SK-N-SH (cell line): Measurements from ENCODE around the gene SERPINH1. TPM values are rescaled to one million over a fixed set of nuclear protein-coding genes. Genes with fewer than 3 reads are reported as not detected.

Experiments used
- CTCF ChIA-PET: fragments of 300-600, 350-600 bp; formaldehyde crosslinking; extraction: SDS; loops from one replicate; lab custom pipeline; 2021; lab: Yijun Ruan, JAX
- POLR2A ChIA-PET: fragments of 350-600 bp; sonication (Branson Sonifier 250); formaldehyde crosslinking; extraction: SDS; loops from one replicate; lab custom pipeline; 2020; ENCODE audit warnings: antibody characterized with exemption, inconsistent platforms; lab: Yijun Ruan, JAX
- DNase-seq: peaks from one replicate; pipeline ENCODE4 v3.0.0; 2012
- H2AFZ ChIP-seq: fragments of 200-600 bp; sonication (generic); 2 replicates; pipeline ENCODE4 v1.8.1; 2016; ENCODE audit warnings: antibody characterized with exemption, mild to moderate bottlenecking, low read depth
- H3F3A ChIP-seq: fragments of 200-600 bp; sonication (generic); replicated peaks from 2 replicates; pipeline ENCODE3; 2016; ENCODE audit warnings: antibody characterized with exemption, mild to moderate bottlenecking; ENCODE audit not compliant: insufficient read depth
- H3K27ac ChIP-seq, 2 experiments: fragments of 200-500 bp in 1 of 2; fragments of 200-600 bp in 1 of 2; sonication (Bioruptor generic) in 1 of 2; sonication (generic), shearing (Covaris generic) in 1 of 2; 2 replicates each; pipeline versions ENCODE4 v1.5.1 to v1.6.1; 2014 to 2016; ENCODE audit warnings: low read depth in 2 of 2, inconsistent platforms in 1 of 2, low read length in 1 of 2, mild to moderate bottlenecking in 1 of 2, mixed read lengths in 1 of 2
- H3K27me3 ChIP-seq: fragments of 200-600 bp; sonication (generic), shearing (Covaris generic); 2 replicates; pipeline ENCODE4 v1.6.1; 2016; ENCODE audit warnings: mixed run types; ENCODE audit not compliant: insufficient read depth
- H3K36me3 ChIP-seq, 2 experiments: fragments of 200-500 bp in 1 of 2; fragments of 200-600 bp in 1 of 2; sonication (Bioruptor generic) in 1 of 2; sonication (generic) in 1 of 2; replicated peaks in 1 of 2; 2 replicates each; pipeline versions ENCODE3 to v1.5.1; 2014 to 2016; ENCODE audit warnings: low read length in 1 of 2, mild to moderate bottlenecking in 1 of 2; ENCODE audit not compliant: insufficient read depth in 2 of 2, control insufficient read depth in 1 of 2
- H3K4me1 ChIP-seq, 2 experiments: fragments of 200-500 bp in 1 of 2; fragments of 200-600 bp in 1 of 2; sonication (Bioruptor generic) in 1 of 2; sonication (generic), shearing (Covaris generic) in 1 of 2; 2 replicates each; pipeline versions ENCODE4 v1.5.1 to v1.6.1; 2014 to 2016; ENCODE audit warnings: low read depth in 1 of 2, low read length in 1 of 2, mixed run types in 1 of 2; ENCODE audit not compliant: insufficient read depth in 2 of 2, control insufficient read depth in 1 of 2
- H3K4me2 ChIP-seq: fragments of 200-600 bp; sonication (generic), shearing (Covaris generic); 2 replicates; pipeline ENCODE4 v1.6.1; 2017; ENCODE audit warnings: mixed run types
- H3K4me3 ChIP-seq, 2 experiments: fragments of 200-500 bp in 1 of 2; fragments of 200-600 bp in 1 of 2; sonication (Bioruptor generic) in 1 of 2; sonication (generic), shearing (Covaris generic) in 1 of 2; 2 replicates each; pipeline versions ENCODE4 v1.5.1 to v1.8.1; 2014 to 2016; ENCODE audit warnings: low read depth in 2 of 2, inconsistent platforms in 1 of 2, low read length in 1 of 2, mild to moderate bottlenecking in 1 of 2, mixed read lengths in 1 of 2, moderate library complexity in 1 of 2
- H3K79me2 ChIP-seq: fragments of 200-600 bp; sonication (generic); 2 replicates; pipeline ENCODE4 v1.8.1; 2017; ENCODE audit warnings: mild to moderate bottlenecking; ENCODE audit not compliant: insufficient read depth
- H3K9ac ChIP-seq: fragments of 200-600 bp; sonication (generic); 2 replicates; pipeline ENCODE4 v1.6.1; 2017; ENCODE audit warnings: mixed run types
- H3K9me2 ChIP-seq: fragments of 200-600 bp; sonication (generic); 2 replicates; pipeline ENCODE4 v1.6.1; 2017; ENCODE audit warnings: mixed run types
- H3K9me3 ChIP-seq: fragments of 200-600 bp; sonication (generic); 2 replicates; pipeline ENCODE4 v1.6.1; 2017; ENCODE audit warnings: mixed run types, mild to moderate bottlenecking, moderate library complexity
- H4K20me1 ChIP-seq: fragments of 200-600 bp; sonication (generic); 2 replicates; pipeline ENCODE4 v1.6.1; 2017; ENCODE audit warnings: mild to moderate bottlenecking, mixed run types; ENCODE audit not compliant: insufficient read depth
- CTCF ChIP-seq: fragments of 200-600 bp; sonication (generic); IDR thresholded peaks from 2 replicates; pipeline ENCODE4 v1.6.1; 2017; ENCODE audit warnings: antibody characterized with exemption, mild to moderate bottlenecking, moderate library complexity
- ELF1 ChIP-seq: IDR thresholded peaks from 2 replicates; pipeline ENCODE4 v1.4.0; 2012
- EP300 ChIP-seq, 2 experiments: IDR thresholded peaks; 2 replicates each; pipeline versions ENCODE4 v1.4.0 to v1.6.1; 2012; ENCODE audit warnings: borderline replicate concordance in 1 of 2, low read depth in 1 of 2, low read length in 1 of 2
- EZH2phosphoT487 ChIP-seq: fragments of 200-600 bp; sonication (generic); IDR thresholded peaks from 2 replicates; pipeline ENCODE4 v1.6.1; 2017; ENCODE audit warnings: low read depth, mixed run types, mild to moderate bottlenecking, antibody characterized with exemption, moderate library complexity, borderline replicate concordance
- FOSL2 ChIP-seq: IDR thresholded peaks from 2 replicates; pipeline ENCODE4 v1.4.0; 2012; ENCODE audit warnings: low read depth, mild to moderate bottlenecking, moderate library complexity, borderline replicate concordance
- FOXJ3 ChIP-seq: sonication (generic); formaldehyde crosslinking; IDR thresholded peaks from 2 replicates; pipeline ENCODE4 v1.5.1; 2020; ENCODE audit warnings: mild to moderate bottlenecking, missing genetic modification reagents
- GATA2 ChIP-seq: sonication (generic); formaldehyde crosslinking; IDR thresholded peaks from 2 replicates; pipeline ENCODE4 v1.5.0; 2020; ENCODE audit warnings: mild to moderate bottlenecking, missing genetic modification reagents
- MEF2A ChIP-seq: IDR thresholded peaks from 2 replicates; pipeline ENCODE4 v1.4.0; 2012; ENCODE audit warnings: low read depth, borderline replicate concordance
- NRF1 ChIP-seq: IDR thresholded peaks from 2 replicates; pipeline ENCODE4 v1.6.1; 2012; ENCODE audit warnings: low read depth, mild to moderate bottlenecking, low read length
- RCOR1 ChIP-seq: fragments of 150-350 bp; IDR thresholded peaks from 2 replicates; pipeline ENCODE4 v1.6.1; 2017; ENCODE audit warnings: antibody characterized with exemption, low read length
- TAF1 ChIP-seq: IDR thresholded peaks from 2 replicates; pipeline ENCODE4 v1.6.1; 2012; ENCODE audit warnings: low read depth, mild to moderate bottlenecking, low read length, moderate library complexity, borderline replicate concordance
- TCF12 ChIP-seq: IDR thresholded peaks from 2 replicates; pipeline ENCODE4 v1.4.0; 2012
- TEAD4 ChIP-seq: IDR thresholded peaks from 2 replicates; pipeline ENCODE4 v1.4.0; 2012; ENCODE audit warnings: mild to moderate bottlenecking, borderline replicate concordance; ENCODE audit not compliant: insufficient read depth
- WGBS: methylation state at CpG from one replicate; pipeline ENCODE4 v1.1.6; 2017; ENCODE audit warnings: low lambda C conversion rate; 5-methylcytosine and 5-hydroxymethylcytosine counted together
- polyA plus RNA-seq, 3 experiments: library from polyadenylated mRNA; depleted of rRNA; stranded (reverse); fragments of >200 nt; gene quantifications; 2 replicates each; pipeline ENCODE4 v1.2.3, GENCODE V29; 2012

The SERPINH1 gene
- polyA plus RNA-seq, 1 of the 3 experiments (the other 2 are of a cell fraction), result 293 TPM

GRCh38 chr11:75579841-75580240 lies 17.8 kb downstream of the SERPINH1 start:
- CTCF ChIA-PET, result no interaction called here
- 78% methylated on average over 1 of the region's 1 CpG for WGBS
- TF ChIP-seq NRF1 (no peak), TEAD4 (no peak), FOXJ3 (no peak), TCF12 (no peak), TAF1 (no peak), RCOR1 (no peak)

DNA sequence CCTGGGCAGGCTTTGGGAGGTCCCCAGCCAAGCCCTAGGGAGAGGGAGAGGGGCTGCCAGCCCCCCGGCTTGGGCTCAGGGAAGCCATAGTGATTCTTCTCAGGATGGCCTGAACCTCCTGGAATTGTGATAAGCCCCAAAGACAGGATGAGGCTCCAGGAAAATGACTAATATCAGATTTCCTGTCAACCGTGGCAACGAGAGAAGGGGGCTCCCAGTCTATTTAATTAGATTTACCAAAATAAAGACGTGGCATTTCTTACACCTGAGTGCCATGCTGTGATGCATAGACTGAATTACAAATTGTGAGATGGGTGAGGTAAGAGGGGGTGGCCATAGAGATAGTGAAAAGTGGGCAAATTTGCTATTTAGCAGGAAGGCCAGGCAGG lies 20.4 kb downstream of the SERPINH1 start:
- ChIA-PET POLR2A (interaction anchor here (0.6 to 3.8 kb wide), 8 partner anchors 8 to 85 kb away, joined by 3 to 39 read pairs (median 6); partner anchors contain the start of genes MAP6 and SERPINH1), CTCF (interaction anchor here (0.7 to 3.4 kb wide), 15 partner anchors 9 to 127 kb away, joined by 3 to 14 read pairs (median 4); no protein-coding TSS in a partner anchor)
- Histone ChIP-seq H3K79me2 (no peaks in the 10 kb centered on the region), H3K4me3 (no peak overlapping the region), H3F3A (no peaks in the 10 kb centered on the region), H3K4me1 (peaks cover 15 to 22% of the 10 kb centered on the region in 2 experiments; a peak in 2 of 4 replicates), H3K27me3 (no peaks in the 10 kb centered on the region), H3K27ac (peak overlapping the region; percentile 56 to 93; a peak in 3 of 4 replicates), H3K9me2 (no peaks in the 10 kb centered on the region), H3K9me3 (no peaks in the 10 kb centered on the region), H3K4me2 (peak overlapping the region; percentile 85), H3K36me3 (no peaks in the 10 kb centered on the region), H4K20me1 (no peaks in the 10 kb centered on the region), H2AFZ (peak overlapping the region; percentile 98), H3K9ac (peak overlapping the region; percentile 84; the same call in 1 of the 2 replicates)
- DNase-seq, result no peak
- WGBS, result 23% methylated on average over 3 of the region's 4 CpGs
- no peak for TF ChIP-seq MEF2A
- no peak for TF ChIP-seq NRF1
- no peak for TF ChIP-seq RCOR1
- no peak for TF ChIP-seq FOSL2
- no peak for TF ChIP-seq ELF1
- no peak for TF ChIP-seq EP300 (IDR thresholded peaks at IDR 0.05; ENCODE audit: borderline replicate concordance in 1 of 2, low read depth in 1 of 2, low read length in 1 of 2)
- TF ChIP-seq CTCF, result no peak
- TF ChIP-seq EZH2phosphoT487, result no peak
- no peak for TF ChIP-seq GATA2

More at GRCh38 chr11:75579841-75580240, 17.8 kb downstream of the SERPINH1 start:
- Histone ChIP-seq H3K36me3 (no peaks in the 10 kb centered on the region), H3K27me3 (no peaks in the 10 kb centered on the region), H3K4me1 (peaks cover 15 to 25% of the 10 kb centered on the region in 2 experiments; a peak in 2 of 4 replicates), H3K9me3 (no peaks in the 10 kb centered on the region), H2AFZ (no peak overlapping the region), H3K9me2 (no peaks in the 10 kb centered on the region), H3K4me3 (no peak overlapping the region), H3K9ac (no peak overlapping the region), H3K79me2 (no peaks in the 10 kb centered on the region), H3F3A (no peaks in the 10 kb centered on the region), H3K27ac (no peak overlapping the region), H3K4me2 (no peak overlapping the region), H4K20me1 (no peaks in the 10 kb centered on the region)
- POLR2A ChIA-PET, result interaction anchor here (0.5 kb wide), 1 partner anchor 25 kb away, joined by 4 read pairs; no protein-coding TSS in a partner anchor
- DNase-seq, result no peak
